Calu3 (cell line): Measurements from ENCODE around the gene GAS2L1. TPM values are rescaled to one million over a fixed set of nuclear protein-coding genes. Genes with fewer than 3 reads are reported as not detected.

Experiments used
- BruUV-seq: library from RNA; stranded (reverse); fragments of 400-500 nt; replicated peaks from 2 replicates; lab custom pipeline; 2021; lab: Mats Ljungman, UMichigan
- CTCF ChIA-PET: fragments of 300-600 bp; sonication (Branson Sonifier 250); formaldehyde crosslinking; loops from one replicate; lab custom pipeline; 2022; ENCODE audit warnings: antibody characterized with exemption; lab: Charles Lee
- DNase-seq: peaks from one replicate; pipeline ENCODE4 v3.0.0; 2022
- H3K27ac Mint-ChIP-seq: one replicate; pipeline ENCODE4 v1.8.0; 2022; ENCODE audit warnings: mixed read lengths; ENCODE audit not compliant: unreplicated experiment
- H3K27me3 Mint-ChIP-seq: one replicate; pipeline ENCODE4 v1.8.0; 2022; ENCODE audit warnings: mixed read lengths; ENCODE audit not compliant: unreplicated experiment
- H3K36me3 Mint-ChIP-seq: one replicate; pipeline ENCODE4 v1.8.0; 2022; ENCODE audit warnings: mild to moderate bottlenecking, moderate library complexity, mixed read lengths; ENCODE audit not compliant: insufficient read depth, unreplicated experiment
- H3K4me1 Mint-ChIP-seq: one replicate; pipeline ENCODE4 v1.8.0; 2022; ENCODE audit warnings: mild to moderate bottlenecking, low read depth, mixed read lengths; ENCODE audit not compliant: unreplicated experiment
- H3K4me3 Mint-ChIP-seq: one replicate; pipeline ENCODE4 v1.8.0; 2022; ENCODE audit warnings: mild to moderate bottlenecking, low read depth, moderate library complexity, mixed read lengths; ENCODE audit not compliant: unreplicated experiment
- H3K9me3 Mint-ChIP-seq: one replicate; pipeline ENCODE4 v1.8.0; 2022; ENCODE audit warnings: low read depth, mixed read lengths; ENCODE audit not compliant: unreplicated experiment
- CTCF ChIP-seq: fragments of 200-600 bp; IDR thresholded peaks from one replicate; pipeline ENCODE4 v1.8.0; 2022; ENCODE audit warnings: antibody characterized with exemption; ENCODE audit not compliant: unreplicated experiment
- intact Hi-C: fragments of 100-400 bp; cut with micrococcal nuclease; formaldehyde crosslinking; loops from one replicate; pipeline ENCODE4 v1.10.0; 2022; ENCODE audit not compliant: unreplicated experiment
- total RNA-seq: library from RNA; stranded (reverse); gene quantifications from 2 replicates; pipeline ENCODE4 v1.2.3, GENCODE V29; 2022

Gene GAS2L1
- total RNA-seq, 1 experiment from 2014 or later, result 16.9 TPM

- no TSS peak for BruUV-seq
- intact Hi-C loops, result no loop called here
- H3K9me3 Mint-ChIP-seq, result no peaks in the 10 kb centered on the region
Observed at GRCh38 chr22:29300807-29301601, 5.4 kb upstream of the GAS2L1 start.

DNA sequence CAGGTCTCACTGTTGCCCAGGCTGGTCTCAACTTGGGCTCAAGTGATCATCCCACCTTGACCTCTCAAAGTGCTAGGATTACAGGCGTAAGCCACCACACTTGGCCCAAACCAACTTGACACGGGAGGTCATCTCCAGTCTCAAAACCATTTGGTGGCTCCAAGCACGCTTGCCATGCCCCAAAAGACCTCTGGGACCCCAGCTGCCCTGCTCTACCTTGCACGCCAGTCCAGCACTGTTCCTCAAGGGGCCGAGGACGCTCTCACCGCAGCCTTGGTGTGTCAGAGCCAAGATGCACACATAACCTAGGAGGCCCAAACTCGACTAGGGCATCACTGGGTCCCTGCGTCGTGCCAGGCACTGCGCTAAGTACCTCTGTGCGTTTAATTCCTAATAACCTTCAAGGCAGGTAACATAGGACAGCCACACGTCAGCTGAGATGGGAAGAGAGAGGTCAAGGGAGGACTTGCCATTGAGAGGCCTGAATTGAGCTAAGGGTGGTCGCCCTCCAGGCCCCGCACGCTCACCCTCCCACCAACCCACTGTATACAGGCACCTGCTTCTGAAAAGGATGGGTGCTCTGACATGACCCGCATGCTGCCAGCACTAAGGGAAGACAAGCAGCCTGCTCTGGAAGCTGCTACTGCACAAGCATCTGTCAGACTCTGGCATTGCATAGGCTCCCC, 4.6 kb upstream of the GAS2L1 start:
- CTCF ChIA-PET, result no interaction called here
- intact Hi-C loops, result no loop called here
- no TSS peak for BruUV-seq
- TF ChIP-seq CTCF, result no peak
- peak overlapping the region; percentile 46 for H3K27ac Mint-ChIP-seq
- no peaks in the 10 kb centered on the region for H3K4me1 Mint-ChIP-seq
- H3K9me3 Mint-ChIP-seq, result no peaks in the 10 kb centered on the region
- DNase-seq, result no peak
- H3K27me3 Mint-ChIP-seq, result no peaks in the 10 kb centered on the region
- peaks cover 84% of the 10 kb centered on the region for H3K36me3 Mint-ChIP-seq
- H3K4me3 Mint-ChIP-seq, result no peak overlapping the region

More at GRCh38 chr22:29300807-29301601, 5.4 kb upstream of the GAS2L1 start:
- Mint-ChIP-seq H3K4me3 (no peak overlapping the region), H3K27me3 (no peaks in the 10 kb centered on the region), H3K27ac (peak overlapping the region; percentile 46), H3K36me3 (peaks cover 84% of the 10 kb centered on the region), H3K4me1 (no peaks in the 10 kb centered on the region)
- DNase-seq, result no peak
- no peak for TF ChIP-seq CTCF
- CTCF ChIA-PET, result no interaction called here

DNA sequence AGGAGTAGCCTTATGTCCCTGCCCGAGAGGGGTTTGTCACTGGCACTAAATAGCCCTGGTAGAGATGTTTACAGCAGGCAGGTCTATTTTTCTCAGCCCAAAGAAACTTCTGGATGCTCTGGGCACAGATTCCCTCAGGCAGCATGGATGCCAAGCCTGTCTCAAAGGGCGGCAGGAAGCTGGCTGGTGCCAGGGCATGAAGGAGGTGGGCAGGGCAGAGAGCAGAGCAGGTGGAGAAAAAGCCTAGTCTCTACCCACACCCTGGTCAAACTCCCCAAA, 4.1 kb upstream of the GAS2L1 start:
- BruUV-seq, result no TSS peak
- H3K9me3 Mint-ChIP-seq, result no peaks in the 10 kb centered on the region
- H3K4me3 Mint-ChIP-seq, result no peak overlapping the region
- peaks cover 82% of the 10 kb centered on the region for H3K36me3 Mint-ChIP-seq
- TF ChIP-seq CTCF, result no peak
- CTCF ChIA-PET, result no interaction called here
- no peak for DNase-seq
- H3K27ac Mint-ChIP-seq, result no peak overlapping the region
- no peaks in the 10 kb centered on the region for H3K27me3 Mint-ChIP-seq
- no peaks in the 10 kb centered on the region for H3K4me1 Mint-ChIP-seq
- intact Hi-C loops, result no loop called here

GRCh38 chr22:29302681-29303465, 3.6 kb upstream of the GAS2L1 start:
- H3K4me1 Mint-ChIP-seq, result no peaks in the 10 kb centered on the region
- CTCF ChIA-PET, result interaction anchor here (0.6 kb wide), 1 partner anchor 880 kb away, joined by 3 read pairs; no protein-coding TSS in a partner anchor
- no peak overlapping the region for H3K27ac Mint-ChIP-seq
- peaks cover 82% of the 10 kb centered on the region for H3K36me3 Mint-ChIP-seq
- no TSS peak for BruUV-seq
- H3K27me3 Mint-ChIP-seq, result no peaks in the 10 kb centered on the region
- H3K9me3 Mint-ChIP-seq, result no peaks in the 10 kb centered on the region
- intact Hi-C loops, result no loop called here
- no peak for DNase-seq
- TF ChIP-seq CTCF, result no peak
- H3K4me3 Mint-ChIP-seq, result no peak overlapping the region
